Measurements from ENCODE around the gene SENP1. TPM values are rescaled to one million over a fixed set of nuclear protein-coding genes. Genes with fewer than 3 reads are reported as not detected.

SENP1 gene
- total RNA-seq, 1 donor = 43.8 TPM

DNA sequence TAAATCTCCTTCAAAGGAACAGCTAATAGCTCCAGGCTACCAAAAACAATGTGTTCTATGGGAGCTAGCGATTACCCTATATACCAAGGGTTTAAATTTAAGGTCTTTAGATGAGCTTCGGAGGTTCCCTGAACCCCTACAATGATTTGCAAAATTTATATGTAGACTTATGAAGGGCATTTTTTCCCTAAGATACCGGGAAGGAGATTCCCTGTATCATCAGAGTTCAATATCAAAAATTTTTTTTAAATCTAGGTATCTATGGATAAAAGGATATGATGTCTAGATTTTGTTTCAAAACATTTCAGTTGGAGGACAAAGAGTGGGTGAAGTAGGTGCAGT is 83.7 kb downstream of the SENP1 start:
- TF ChIP-seq, protein P1, sequence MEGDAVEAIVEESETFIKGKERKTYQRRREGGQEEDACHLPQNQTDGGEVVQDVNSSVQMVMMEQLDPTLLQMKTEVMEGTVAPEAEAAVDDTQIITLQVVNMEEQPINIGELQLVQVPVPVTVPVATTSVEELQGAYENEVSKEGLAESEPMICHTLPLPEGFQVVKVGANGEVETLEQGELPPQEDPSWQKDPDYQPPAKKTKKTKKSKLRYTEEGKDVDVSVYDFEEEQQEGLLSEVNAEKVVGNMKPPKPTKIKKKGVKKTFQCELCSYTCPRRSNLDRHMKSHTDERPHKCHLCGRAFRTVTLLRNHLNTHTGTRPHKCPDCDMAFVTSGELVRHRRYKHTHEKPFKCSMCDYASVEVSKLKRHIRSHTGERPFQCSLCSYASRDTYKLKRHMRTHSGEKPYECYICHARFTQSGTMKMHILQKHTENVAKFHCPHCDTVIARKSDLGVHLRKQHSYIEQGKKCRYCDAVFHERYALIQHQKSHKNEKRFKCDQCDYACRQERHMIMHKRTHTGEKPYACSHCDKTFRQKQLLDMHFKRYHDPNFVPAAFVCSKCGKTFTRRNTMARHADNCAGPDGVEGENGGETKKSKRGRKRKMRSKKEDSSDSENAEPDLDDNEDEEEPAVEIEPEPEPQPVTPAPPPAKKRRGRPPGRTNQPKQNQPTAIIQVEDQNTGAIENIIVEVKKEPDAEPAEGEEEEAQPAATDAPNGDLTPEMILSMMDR (IDR thresholded peaks at IDR 0.05; ENCODE audit: insufficient read depth, low read length) = no peak
- DNase-seq (ENCODE audit: low read depth) = no peak
- no peak overlapping the region for H3K4me3 ChIP-seq (ENCODE audit: low read depth, low read length)

- TF ChIP-seq, protein P1 (IDR thresholded peaks at IDR 0.05; ENCODE audit: insufficient read depth, low read length) = no peak
- no peak for DNase-seq (ENCODE audit: low read depth)
- no peak overlapping the region for H3K4me3 ChIP-seq (ENCODE audit: low read depth, low read length)
These were observed 84.2 kb downstream of the SENP1 start for GRCh38 chr12:48021485-48022179.

DNA sequence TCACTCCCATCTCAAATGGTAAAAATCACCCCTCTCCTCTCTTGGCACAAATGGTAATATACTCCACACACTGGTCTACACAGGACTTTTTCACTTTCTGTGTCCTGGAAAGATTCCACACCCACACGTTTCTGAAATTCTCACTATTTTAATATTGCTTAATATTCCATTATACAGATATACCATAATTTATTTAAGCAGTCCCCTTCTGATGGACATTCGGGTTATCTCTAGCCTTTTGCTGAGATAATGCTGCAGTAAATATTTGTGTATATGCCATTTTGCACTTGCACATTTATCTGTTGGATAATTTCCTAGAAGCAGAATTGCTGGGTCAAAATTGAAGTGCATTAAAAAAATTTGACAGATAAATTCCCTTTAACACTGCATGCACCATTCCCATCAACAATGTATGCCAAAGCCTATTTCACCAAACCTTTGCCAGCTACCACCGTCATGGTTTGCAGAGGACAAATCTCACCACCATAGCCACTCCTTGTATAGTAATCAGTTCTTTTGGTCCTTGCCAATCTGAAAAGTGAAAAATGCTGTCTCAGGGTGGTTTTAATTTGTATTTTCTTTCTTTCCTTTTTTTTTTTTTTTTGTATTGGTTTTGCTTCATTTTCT is 86.1 kb downstream of the SENP1 start:
- no peak overlapping the region for H3K4me3 ChIP-seq (ENCODE audit: low read depth, low read length)
- TF ChIP-seq, protein P1 (IDR thresholded peaks at IDR 0.05; ENCODE audit: insufficient read depth, low read length) = no peak
- no peak for DNase-seq (ENCODE audit: low read depth)

GRCh38 chr12:48018618-48018995 is 87.3 kb downstream of the SENP1 start:
- TF ChIP-seq, protein P1 (IDR thresholded peaks at IDR 0.05; ENCODE audit: insufficient read depth, low read length) = no peak
- no peak for DNase-seq (ENCODE audit: low read depth)
- no peak overlapping the region for H3K4me3 ChIP-seq (ENCODE audit: low read depth, low read length)

DNA sequence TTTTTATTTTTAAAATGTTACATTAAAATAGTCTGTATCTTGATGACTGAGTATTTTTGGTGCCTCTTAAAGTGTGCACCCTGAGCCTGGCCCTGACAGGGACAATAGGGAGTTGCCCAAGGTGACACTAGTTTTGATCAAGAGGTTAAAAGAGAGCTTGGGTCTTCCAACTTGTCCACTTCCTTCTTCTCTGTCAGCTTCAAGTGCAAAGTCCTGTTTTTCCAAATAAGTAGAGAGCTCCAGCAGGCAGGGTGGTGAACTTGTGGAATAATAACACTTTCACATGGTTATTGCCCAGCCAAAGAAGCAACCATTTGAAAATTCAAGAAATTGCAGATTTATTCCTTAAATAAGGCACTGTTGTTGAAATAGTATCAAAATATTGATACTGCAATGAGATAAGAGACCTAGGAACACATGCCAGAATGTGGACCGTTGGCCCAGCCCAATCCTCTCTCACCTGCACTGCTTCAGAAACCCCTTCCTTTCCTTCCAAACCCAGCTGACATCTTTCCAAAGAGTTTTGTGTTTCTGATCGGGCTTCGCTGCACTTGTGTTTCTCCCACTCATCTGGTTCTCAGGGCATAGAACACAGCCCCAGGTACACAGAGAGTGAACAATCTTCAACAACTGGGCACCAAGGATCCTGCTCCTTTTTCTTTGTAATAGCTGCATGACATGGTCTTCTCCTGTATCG is 87.8 kb downstream of the SENP1 start:
- TF ChIP-seq, protein P1 (IDR thresholded peaks at IDR 0.05; ENCODE audit: insufficient read depth, low read length) = no peak
- no peak overlapping the region for H3K4me3 ChIP-seq (ENCODE audit: low read depth, low read length)
- DNase-seq (ENCODE audit: low read depth) = no peak

DNA sequence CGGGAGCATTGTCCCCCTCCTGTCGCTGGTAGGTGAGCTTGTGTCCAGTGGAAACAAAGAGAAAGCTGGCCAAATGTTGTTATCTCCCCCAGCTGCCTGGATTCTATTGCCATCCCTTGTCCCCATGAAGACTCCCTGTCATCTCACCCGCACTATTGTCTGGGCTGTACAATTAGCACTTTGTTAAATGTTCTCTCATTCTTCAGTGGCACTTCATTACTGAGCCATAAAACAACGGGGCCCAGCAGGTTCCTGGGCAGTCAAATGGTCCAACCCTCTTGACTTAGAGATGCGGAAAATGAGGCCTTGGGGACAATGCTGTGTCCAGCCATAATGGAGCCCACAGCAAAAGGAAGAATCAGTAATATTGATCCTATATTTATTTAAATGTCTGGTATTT is 88.4 kb downstream of the SENP1 start:
- no peak for DNase-seq (ENCODE audit: low read depth)
- H3K4me3 ChIP-seq (ENCODE audit: low read depth, low read length) = no peak overlapping the region
- TF ChIP-seq, protein P1 (IDR thresholded peaks at IDR 0.05; ENCODE audit: insufficient read depth, low read length) = no peak

All from fibroblast of the aortic adventitia (primary cell).